Esophagus muscularis mucosa (tissue), 4 donors: Measurements from ENCODE around the gene DTD1.

Experiments
- EP300 ChIP-seq: sonication (generic); formaldehyde crosslinking; IDR thresholded peaks from one replicate; pipeline ENCODE4 v1.6.1; 2017; ENCODE audit warnings: antibody characterized with exemption
- POLR2A ChIP-seq: fragments of 450-650 bp; IDR thresholded peaks from one replicate; pipeline ENCODE4 v1.6.1; 2017; ENCODE audit warnings: antibody characterized with exemption, moderate library complexity, mild to moderate bottlenecking, low read depth
- POLR2AphosphoS5 ChIP-seq, 2 donors: sonication (generic); formaldehyde crosslinking; IDR thresholded peaks; one replicate each; pipeline ENCODE4 v1.6.1; 2017; ENCODE audit warnings: antibody characterized with exemption in 2 of 2
- TF ChIP-seq, protein P1 (sequence below), 3 experiments: fragments of 200-600 bp in 2 of 3; fragments of 450-650 bp in 1 of 3; sonication (generic) in 2 of 3; IDR thresholded peaks; one replicate each; pipeline ENCODE4 v1.5.1; 2017 to 2019; ENCODE audit warnings: antibody characterized with exemption in 3 of 3, mild to moderate bottlenecking in 2 of 3, moderate library complexity in 1 of 3

DNA sequence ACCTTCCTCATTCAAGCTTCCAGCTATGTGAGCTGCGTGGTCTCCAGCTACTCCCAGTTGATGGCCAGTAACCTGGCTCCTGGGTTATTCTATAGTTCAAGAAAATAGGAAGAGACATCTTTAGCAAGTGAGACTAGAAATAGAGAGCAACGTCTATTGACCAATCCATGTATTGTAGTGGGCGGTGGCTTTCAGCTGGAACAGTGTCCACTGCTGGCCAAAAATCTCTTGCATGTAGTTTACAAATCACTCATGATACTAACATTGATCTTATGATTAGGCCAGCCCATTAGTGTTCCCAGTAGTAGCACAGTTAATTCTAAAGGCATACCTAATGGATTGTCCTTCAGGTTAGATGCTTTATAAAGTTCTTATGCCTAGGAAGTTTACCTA is 166.8 kb downstream of the DTD1 start:
- TF ChIP-seq POLR2A (no peak), POLR2AphosphoS5 (IDR thresholded peaks at IDR 0.05) (no peak), EP300 (no peak)
- TF ChIP-seq, protein P1, sequence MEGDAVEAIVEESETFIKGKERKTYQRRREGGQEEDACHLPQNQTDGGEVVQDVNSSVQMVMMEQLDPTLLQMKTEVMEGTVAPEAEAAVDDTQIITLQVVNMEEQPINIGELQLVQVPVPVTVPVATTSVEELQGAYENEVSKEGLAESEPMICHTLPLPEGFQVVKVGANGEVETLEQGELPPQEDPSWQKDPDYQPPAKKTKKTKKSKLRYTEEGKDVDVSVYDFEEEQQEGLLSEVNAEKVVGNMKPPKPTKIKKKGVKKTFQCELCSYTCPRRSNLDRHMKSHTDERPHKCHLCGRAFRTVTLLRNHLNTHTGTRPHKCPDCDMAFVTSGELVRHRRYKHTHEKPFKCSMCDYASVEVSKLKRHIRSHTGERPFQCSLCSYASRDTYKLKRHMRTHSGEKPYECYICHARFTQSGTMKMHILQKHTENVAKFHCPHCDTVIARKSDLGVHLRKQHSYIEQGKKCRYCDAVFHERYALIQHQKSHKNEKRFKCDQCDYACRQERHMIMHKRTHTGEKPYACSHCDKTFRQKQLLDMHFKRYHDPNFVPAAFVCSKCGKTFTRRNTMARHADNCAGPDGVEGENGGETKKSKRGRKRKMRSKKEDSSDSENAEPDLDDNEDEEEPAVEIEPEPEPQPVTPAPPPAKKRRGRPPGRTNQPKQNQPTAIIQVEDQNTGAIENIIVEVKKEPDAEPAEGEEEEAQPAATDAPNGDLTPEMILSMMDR (IDR thresholded peaks at IDR 0.05) = no peak
